ENCODE measurements around the gene SPIB. TPM values are rescaled to one million over a fixed set of nuclear protein-coding genes. Genes with fewer than 3 reads are reported as not detected.

Gene SPIB
- total RNA-seq, 1 donor from 2014 or later: not detected

DNA sequence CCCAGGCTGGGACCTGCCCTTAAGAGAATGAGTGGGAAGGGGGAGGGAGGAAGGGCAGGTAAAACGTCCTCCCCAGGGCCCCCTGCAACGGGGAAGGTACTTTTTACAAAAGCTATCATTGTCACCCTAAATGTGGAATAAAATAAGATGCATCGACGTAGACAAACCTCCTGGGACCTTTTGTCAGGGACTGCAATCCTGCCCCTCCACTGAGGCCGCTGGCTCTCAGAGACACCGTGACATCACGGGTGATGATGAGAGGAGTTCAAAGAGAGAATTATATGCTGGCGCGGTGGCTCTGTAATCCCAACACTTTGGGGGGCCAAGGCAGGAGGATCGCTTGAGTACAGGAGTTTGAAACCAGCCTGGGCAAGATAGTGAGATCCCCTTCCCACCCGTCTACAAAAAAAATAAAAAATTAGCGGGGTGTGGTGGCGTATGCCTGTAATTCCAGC is 12.2 kb downstream of the SPIB start:
- no peak overlapping the region for H3K27ac Mint-ChIP-seq
- no peaks in the 10 kb centered on the region for H3K9me3 Mint-ChIP-seq
- no peak overlapping the region for H3K27ac ChIP-seq
- H3K4me1 ChIP-seq: peaks cover 14% of the 10 kb centered on the region
- H3K4me3 ChIP-seq: peak overlapping the region; percentile 68
- H3K4me3 Mint-ChIP-seq: peak overlapping the region; percentile 88
- H3K36me3 ChIP-seq: no peaks in the 10 kb centered on the region
- peak overlapping the region; percentile 48 for H2AFZ ChIP-seq (replicated peaks)
- H3K4me2 ChIP-seq: peak overlapping the region; percentile 93
- TF ChIP-seq, protein P1, sequence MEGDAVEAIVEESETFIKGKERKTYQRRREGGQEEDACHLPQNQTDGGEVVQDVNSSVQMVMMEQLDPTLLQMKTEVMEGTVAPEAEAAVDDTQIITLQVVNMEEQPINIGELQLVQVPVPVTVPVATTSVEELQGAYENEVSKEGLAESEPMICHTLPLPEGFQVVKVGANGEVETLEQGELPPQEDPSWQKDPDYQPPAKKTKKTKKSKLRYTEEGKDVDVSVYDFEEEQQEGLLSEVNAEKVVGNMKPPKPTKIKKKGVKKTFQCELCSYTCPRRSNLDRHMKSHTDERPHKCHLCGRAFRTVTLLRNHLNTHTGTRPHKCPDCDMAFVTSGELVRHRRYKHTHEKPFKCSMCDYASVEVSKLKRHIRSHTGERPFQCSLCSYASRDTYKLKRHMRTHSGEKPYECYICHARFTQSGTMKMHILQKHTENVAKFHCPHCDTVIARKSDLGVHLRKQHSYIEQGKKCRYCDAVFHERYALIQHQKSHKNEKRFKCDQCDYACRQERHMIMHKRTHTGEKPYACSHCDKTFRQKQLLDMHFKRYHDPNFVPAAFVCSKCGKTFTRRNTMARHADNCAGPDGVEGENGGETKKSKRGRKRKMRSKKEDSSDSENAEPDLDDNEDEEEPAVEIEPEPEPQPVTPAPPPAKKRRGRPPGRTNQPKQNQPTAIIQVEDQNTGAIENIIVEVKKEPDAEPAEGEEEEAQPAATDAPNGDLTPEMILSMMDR (IDR thresholded peaks at IDR 0.05): no peak
- no peak for TF ChIP-seq EZH2phosphoT487 (IDR thresholded peaks at IDR 0.05)
- no peak for TF ChIP-seq EZH2 (IDR thresholded peaks at IDR 0.05)
- H3F3A ChIP-seq (ENCODE audit: low read depth): peaks cover 4% of the 10 kb centered on the region
- H3K36me3 Mint-ChIP-seq: no peaks in the 10 kb centered on the region
- no peaks in the 10 kb centered on the region for H3K9me3 ChIP-seq (ENCODE audit: low read depth)
- peaks cover 20% of the 10 kb centered on the region for H3K27me3 Mint-ChIP-seq (ENCODE audit: insufficient read depth, low read depth)
- no peaks in the 10 kb centered on the region for H3K79me2 ChIP-seq (ENCODE audit: low read depth)
- peaks cover 42% of the 10 kb centered on the region for H3K27me3 ChIP-seq
- peak; percentile 28 for DNase-seq (ENCODE audit: low spot score)
- H3K4me1 Mint-ChIP-seq: peaks cover 21% of the 10 kb centered on the region
- H3K9ac ChIP-seq: no peak overlapping the region
- H4K20me1 ChIP-seq (ENCODE audit: low read depth): no peaks in the 10 kb centered on the region

- no peaks in the 10 kb centered on the region for H3K9me3 ChIP-seq (ENCODE audit: low read depth)
- peak overlapping the region; percentile 57 for H3K27ac Mint-ChIP-seq
- no peaks in the 10 kb centered on the region for H4K20me1 ChIP-seq (ENCODE audit: low read depth)
- H3F3A ChIP-seq (ENCODE audit: low read depth): peaks cover 4% of the 10 kb centered on the region
- H3K27me3 ChIP-seq: peaks cover 42% of the 10 kb centered on the region
- TF ChIP-seq, protein P1 (IDR thresholded peaks at IDR 0.05): no peak
- TF ChIP-seq EZH2 (IDR thresholded peaks at IDR 0.05): peak; percentile 37
- no peaks in the 10 kb centered on the region for H3K9me3 Mint-ChIP-seq
- H3K9ac ChIP-seq: peak overlapping the region; percentile 21
- H3K36me3 ChIP-seq: no peaks in the 10 kb centered on the region
- H3K36me3 Mint-ChIP-seq: no peaks in the 10 kb centered on the region
- H3K4me1 ChIP-seq: peaks cover 14% of the 10 kb centered on the region
- no peaks in the 10 kb centered on the region for H3K79me2 ChIP-seq (ENCODE audit: low read depth)
- peaks cover 21% of the 10 kb centered on the region for H3K4me1 Mint-ChIP-seq
- peak; percentile 93 for DNase-seq (ENCODE audit: low spot score)
- peak overlapping the region; percentile 88 for H3K4me3 Mint-ChIP-seq
- H3K27me3 Mint-ChIP-seq (ENCODE audit: insufficient read depth, low read depth): peaks cover 22% of the 10 kb centered on the region
- no peak overlapping the region for H3K27ac ChIP-seq
- H3K4me2 ChIP-seq: peak overlapping the region; percentile 93
- H3K4me3 ChIP-seq: peak overlapping the region; percentile 68
- H2AFZ ChIP-seq (replicated peaks): peak overlapping the region; percentile 65
These were observed 12.8 kb downstream of the SPIB start for GRCh38 chr19:50431343-50432220.

GRCh38 chr19:50432221-50433028 is 13.7 kb downstream of the SPIB start, which contains the start of gene MYBPC2:
MYBPC2 (plus strand) TSS chr19:50432892; CDS start chr19:50432954, 62 bp downstream.
- H3K79me2 ChIP-seq (ENCODE audit: low read depth): no peaks in the 10 kb centered on the region
- Mint-ChIP-seq H3K4me3 (peak within 1 kb of the TSS; percentile 88), H3K9me3 (no peaks in the 10 kb centered on the region), H3K36me3 (no peaks in the 10 kb centered on the region), H3K27ac (peak within 1 kb of the TSS; percentile 57), H3K4me1 (peaks cover 21% of the 10 kb centered on the region), H3K27me3 (ENCODE audit: insufficient read depth, low read depth) (peaks cover 26% of the 10 kb centered on the region)
- H3K36me3 ChIP-seq: no peaks in the 10 kb centered on the region
- H3K27me3 ChIP-seq: peaks cover 40% of the 10 kb centered on the region
- TF ChIP-seq, protein P1 (IDR thresholded peaks at IDR 0.05): no peak
- no peak for TF ChIP-seq EZH2 (IDR thresholded peaks at IDR 0.05)
- TF ChIP-seq EZH2phosphoT487 (IDR thresholded peaks at IDR 0.05): no peak
- peak within 1 kb of the TSS; percentile 21 for H3K9ac ChIP-seq
- no peaks in the 10 kb centered on the region for H3K9me3 ChIP-seq (ENCODE audit: low read depth)
- H2AFZ ChIP-seq (replicated peaks): peak within 1 kb of the TSS; percentile 65
- no peaks in the 10 kb centered on the region for H4K20me1 ChIP-seq (ENCODE audit: low read depth)
- peak within 1 kb of the TSS; percentile 68 for H3K4me3 ChIP-seq
- H3K4me1 ChIP-seq: peaks cover 14% of the 10 kb centered on the region
- DNase-seq (ENCODE audit: low spot score): peak; percentile 83
- peak within 1 kb of the TSS; percentile 93 for H3K4me2 ChIP-seq
- no peak within 1 kb of the TSS for H3K27ac ChIP-seq
- H3F3A ChIP-seq (ENCODE audit: low read depth): peaks cover 4% of the 10 kb centered on the region

All from neural progenitor cell (in vitro differentiated cells).